ENCODE data around the gene FMR1.

Gene FMR1

DNA sequence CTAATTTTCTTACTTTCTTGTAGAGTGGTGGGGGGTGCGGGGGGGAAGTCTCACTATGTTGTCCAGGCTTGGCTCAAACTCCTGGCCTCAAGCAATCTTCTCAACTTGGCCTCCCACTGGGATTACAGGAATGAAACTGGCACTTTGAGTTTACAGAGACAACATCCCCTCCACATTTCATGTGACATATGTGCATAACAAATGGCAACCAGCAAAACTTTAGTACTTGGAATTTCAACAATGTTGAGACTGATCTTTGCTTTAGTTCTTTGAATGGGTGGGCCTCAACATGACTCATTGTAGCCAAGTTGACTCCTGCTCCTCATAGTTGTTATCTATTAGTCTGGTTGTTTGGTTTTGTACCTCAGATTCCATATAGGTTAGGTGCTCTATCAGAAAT is 11.4 kb upstream of the FMR1 start:
- H3K79me2 ChIP-seq (ENCODE audit: insufficient read depth, low read length) = no peaks in the 10 kb centered on the region
- no peak overlapping the region for H3K4me3 ChIP-seq (ENCODE audit: insufficient read depth, low read length, poor library complexity, severe bottlenecking)
- no peak overlapping the region for H3K4me2 ChIP-seq (ENCODE audit: low read depth, low read length, poor library complexity, severe bottlenecking)
- no peaks in the 10 kb centered on the region for H3K9me2 ChIP-seq (replicated peaks; ENCODE audit: insufficient read depth, low read length)
- no peaks in the 10 kb centered on the region for H3K9me3 ChIP-seq (ENCODE audit: insufficient read depth, low read length)
- TF ChIP-seq CTCF (IDR thresholded peaks at IDR 0.05; ENCODE audit: insufficient read depth, low read length, poor library complexity, severe bottlenecking) (no peak), EZH2phosphoT487 (conservative IDR thresholded peaks at IDR 0.05; ENCODE audit: low read length) (no peak)
- H3K9ac ChIP-seq (ENCODE audit: low read length) = no peak overlapping the region
- H2AFZ ChIP-seq (ENCODE audit: low read depth, low read length, severe bottlenecking) = no peak overlapping the region
- H3K36me3 ChIP-seq (ENCODE audit: low read length) = no peaks in the 10 kb centered on the region
- no peaks in the 10 kb centered on the region for H3K27me3 ChIP-seq (ENCODE audit: low read length)
- no peaks in the 10 kb centered on the region for H4K20me1 ChIP-seq (ENCODE audit: low read depth, low read length)
- H3K27ac ChIP-seq (ENCODE audit: low read depth, low read length) = no peak overlapping the region
- no peaks in the 10 kb centered on the region for H3F3A ChIP-seq (ENCODE audit: insufficient read depth)

DNA sequence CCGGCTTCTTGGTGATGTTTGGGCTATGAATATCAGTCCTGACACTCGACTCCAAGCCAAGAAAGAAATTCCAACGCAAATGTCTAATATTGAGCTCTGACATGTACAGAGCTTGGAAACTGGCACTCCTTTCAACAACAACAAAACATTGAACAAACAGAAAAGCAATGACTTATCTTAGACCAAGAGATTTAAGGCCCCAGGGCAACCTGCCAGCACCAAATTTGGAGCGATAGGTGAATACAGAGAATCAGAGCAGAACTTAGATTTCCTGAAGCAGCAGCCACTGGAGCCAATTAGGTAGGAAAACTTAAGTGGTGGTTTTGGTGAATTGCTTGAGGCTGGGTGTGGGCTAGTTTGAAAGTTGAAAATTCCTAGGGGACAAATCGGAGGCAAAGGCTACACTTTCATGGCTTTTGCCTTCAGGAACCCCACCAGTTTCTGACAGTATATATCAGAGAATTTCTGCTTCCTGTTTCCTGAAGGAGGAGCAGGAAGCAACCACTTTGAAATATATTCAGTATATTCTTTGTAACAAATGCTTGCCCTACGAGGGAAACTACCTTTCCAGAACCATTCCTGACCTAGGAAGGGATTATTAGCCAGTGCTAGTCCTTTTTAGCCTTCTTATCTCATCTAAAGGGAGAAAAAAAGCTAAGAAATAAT is 10.1 kb upstream of the FMR1 start:
- no peaks in the 10 kb centered on the region for H3K27me3 ChIP-seq (ENCODE audit: low read length)
- TF ChIP-seq CTCF (IDR thresholded peaks at IDR 0.05; ENCODE audit: insufficient read depth, low read length, poor library complexity, severe bottlenecking) (no peak), EZH2phosphoT487 (conservative IDR thresholded peaks at IDR 0.05; ENCODE audit: low read length) (no peak)
- no peak overlapping the region for H3K4me2 ChIP-seq (ENCODE audit: low read depth, low read length, poor library complexity, severe bottlenecking)
- H3K4me3 ChIP-seq (ENCODE audit: insufficient read depth, low read length, poor library complexity, severe bottlenecking) = no peak overlapping the region
- H2AFZ ChIP-seq (ENCODE audit: low read depth, low read length, severe bottlenecking) = no peak overlapping the region
- H3K9me3 ChIP-seq (ENCODE audit: insufficient read depth, low read length) = no peaks in the 10 kb centered on the region
- H4K20me1 ChIP-seq (ENCODE audit: low read depth, low read length) = no peaks in the 10 kb centered on the region
- H3F3A ChIP-seq (ENCODE audit: insufficient read depth) = no peaks in the 10 kb centered on the region
- no peak overlapping the region for H3K9ac ChIP-seq (ENCODE audit: low read length)
- H3K9me2 ChIP-seq (replicated peaks; ENCODE audit: insufficient read depth, low read length) = no peaks in the 10 kb centered on the region
- H3K79me2 ChIP-seq (ENCODE audit: insufficient read depth, low read length) = no peaks in the 10 kb centered on the region
- H3K36me3 ChIP-seq (ENCODE audit: low read length) = no peaks in the 10 kb centered on the region
- no peak overlapping the region for H3K27ac ChIP-seq (ENCODE audit: low read depth, low read length)

DNA sequence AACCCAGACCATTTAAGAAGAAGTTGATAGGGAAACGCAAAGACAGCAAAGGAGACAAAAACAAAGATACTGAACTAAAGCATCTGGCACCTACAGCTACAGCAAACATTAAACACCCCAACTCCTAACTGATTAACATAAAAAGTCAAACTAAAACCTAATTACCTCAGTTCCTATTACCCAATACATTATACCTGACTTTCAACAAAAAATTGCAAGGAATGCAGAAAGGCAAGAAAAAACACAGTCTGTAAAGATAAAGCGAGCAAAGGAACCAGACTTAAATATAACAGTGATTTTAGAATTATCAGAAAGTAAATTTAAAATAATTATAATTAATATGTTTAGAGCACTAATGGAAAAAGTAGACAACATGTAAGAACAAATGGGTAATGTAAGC is 9.4 kb upstream of the FMR1 start:
- Histone ChIP-seq H3K27me3 (ENCODE audit: low read length) (no peaks in the 10 kb centered on the region), H3K9me3 (ENCODE audit: insufficient read depth, low read length) (no peaks in the 10 kb centered on the region), H3K9me2 (replicated peaks; ENCODE audit: insufficient read depth, low read length) (no peaks in the 10 kb centered on the region), H3K27ac (ENCODE audit: low read depth, low read length) (no peak overlapping the region), H2AFZ (ENCODE audit: low read depth, low read length, severe bottlenecking) (no peak overlapping the region), H3K4me3 (ENCODE audit: insufficient read depth, low read length, poor library complexity, severe bottlenecking) (no peak overlapping the region), H3K4me2 (ENCODE audit: low read depth, low read length, poor library complexity, severe bottlenecking) (no peak overlapping the region), H3K9ac (ENCODE audit: low read length) (no peak overlapping the region), H4K20me1 (ENCODE audit: low read depth, low read length) (no peaks in the 10 kb centered on the region), H3F3A (ENCODE audit: insufficient read depth) (no peaks in the 10 kb centered on the region), H3K36me3 (ENCODE audit: low read length) (no peaks in the 10 kb centered on the region), H3K79me2 (ENCODE audit: insufficient read depth, low read length) (no peaks in the 10 kb centered on the region)
- no peak for TF ChIP-seq EZH2phosphoT487 (conservative IDR thresholded peaks at IDR 0.05; ENCODE audit: low read length)
- TF ChIP-seq CTCF (IDR thresholded peaks at IDR 0.05; ENCODE audit: insufficient read depth, low read length, poor library complexity, severe bottlenecking) = no peak

All from SU-DHL-6 (cell line).